CD4-positive, alpha-beta T cell (primary cell): Measurements from ENCODE around the gene UGGT1. TPM values are rescaled to one million over a fixed set of nuclear protein-coding genes. Genes with fewer than 3 reads are reported as not detected.

Experiments used
- ATAC-seq: fragments of 200-7000 bp; cut with Tn5 transposase; one replicate; pipeline ENCODE4 v1.10.0; 2022; ENCODE audit warnings: mild to moderate bottlenecking; ENCODE audit not compliant: poor library complexity
- CTCF ChIA-PET: fragments of 350-600 bp; sonication (Branson Sonifier 250); formaldehyde crosslinking; loops from one replicate; lab custom pipeline; 2021; ENCODE audit warnings: antibody characterized with exemption, inconsistent platforms; lab: Charles Lee
- POLR2A ChIA-PET: fragments of 350-600 bp; sonication (Branson Sonifier 250); formaldehyde crosslinking; loops from one replicate; lab custom pipeline; 2021; ENCODE audit warnings: antibody characterized with exemption, inconsistent platforms; lab: Charles Lee
- DNase-seq, 14 experiments: peaks; one replicate each; pipeline ENCODE4 v3.0.0-alpha.2; 2013 to 2020; ENCODE audit warnings: mixed read lengths in 2 of 14
- H3K27ac ChIP-seq, 2 donors: one replicate each; pipeline versions ENCODE4 v1.5.1 to v1.7.0; 2013; ENCODE audit warnings: low read length in 2 of 2, low read depth in 1 of 2, mild to moderate bottlenecking in 1 of 2
- H3K27me3 ChIP-seq, 2 experiments: 1 replicate in 1 of 2; 2 replicates in 1 of 2; pipeline versions ENCODE4 v1.6.1 to v1.7.0; 2013; ENCODE audit warnings: low read length in 2 of 2, control low read depth in 1 of 2, mild to moderate bottlenecking in 1 of 2, moderate library complexity in 1 of 2; ENCODE audit not compliant: insufficient read depth in 2 of 2, control insufficient read depth in 1 of 2
- H3K36me3 ChIP-seq: one replicate; pipeline ENCODE4 v1.6.1; 2013; ENCODE audit warnings: low read length, control low read depth; ENCODE audit not compliant: insufficient read depth
- H3K4me1 ChIP-seq: one replicate; pipeline ENCODE4 v1.6.1; 2013; ENCODE audit warnings: low read length, control low read depth; ENCODE audit not compliant: insufficient read depth
- H3K4me3 ChIP-seq: one replicate; pipeline ENCODE4 v1.5.1; 2013; ENCODE audit warnings: mild to moderate bottlenecking, low read length, moderate library complexity
- H3K9me3 ChIP-seq, 2 experiments: 1 replicate in 1 of 2; 2 replicates in 1 of 2; pipeline versions ENCODE4 v1.6.1 to v1.7.0; 2013; ENCODE audit warnings: low read length in 2 of 2, mild to moderate bottlenecking in 2 of 2, control low read depth in 1 of 2, moderate library complexity in 1 of 2; ENCODE audit not compliant: control insufficient read depth in 1 of 2, insufficient read depth in 1 of 2
- H3K27ac Mint-ChIP-seq: one replicate; pipeline ENCODE4 v1.8.0; 2020; ENCODE audit warnings: mixed read lengths
- H3K27me3 Mint-ChIP-seq: one replicate; pipeline ENCODE4 v1.8.0; 2021; ENCODE audit warnings: mixed read lengths
- H3K36me3 Mint-ChIP-seq: one replicate; pipeline ENCODE4 v1.8.0; 2021; ENCODE audit warnings: low read depth, mixed read lengths
- H3K4me1 Mint-ChIP-seq: one replicate; pipeline ENCODE4 v1.8.0; 2021; ENCODE audit warnings: low read depth, mixed read lengths
- H3K4me3 Mint-ChIP-seq: one replicate; pipeline ENCODE4 v1.8.0; 2020; ENCODE audit warnings: mild to moderate bottlenecking, mixed read lengths
- H3K9me3 Mint-ChIP-seq: one replicate; pipeline ENCODE4 v1.8.0; 2020; ENCODE audit warnings: mixed read lengths
- CTCF ChIP-seq: fragments of 200-600 bp; IDR thresholded peaks from one replicate; pipeline ENCODE4 v1.8.0; 2022; ENCODE audit warnings: antibody characterized with exemption, mild to moderate bottlenecking
- intact Hi-C, 2 experiments: fragments of 100-400 bp; cut with DNase I in 1 of 2; cut with micrococcal nuclease in 1 of 2; formaldehyde crosslinking; loops; one replicate each; pipeline versions ENCODE4 v1.15.1 to v1.9.0; 2023 to 2025; cut with DNase I, micrococcal nuclease
- total RNA-seq, 174 experiments: library from RNA in 2 of 174; stranded (reverse) in 2 of 174; gene quantifications; one replicate each; pipeline ENCODE4 v1.2.3 and lab custom pipeline; 2021 to 2026

Gene UGGT1
- total RNA-seq, 2 experiments from 2014 or later = 23.5 to 28.4 TPM

- no peak for TF ChIP-seq CTCF
- no peaks in the 10 kb centered on the region for H3K4me1 ChIP-seq
- ChIA-PET POLR2A (no interaction called here), CTCF (no interaction called here)
- no peaks in the 10 kb centered on the region for H3K4me1 Mint-ChIP-seq
- peaks cover 72% of the 10 kb centered on the region for H3K36me3 ChIP-seq
- H3K9me3 ChIP-seq = no peaks in the 10 kb centered on the region
- H3K27ac ChIP-seq = no peak overlapping the region
- H3K27ac Mint-ChIP-seq = no peak overlapping the region
- H3K9me3 Mint-ChIP-seq = no peaks in the 10 kb centered on the region
- H3K27me3 ChIP-seq = no peaks in the 10 kb centered on the region
- H3K36me3 Mint-ChIP-seq = peaks cover 89% of the 10 kb centered on the region
- intact Hi-C loops = no loop called here
- H3K4me3 Mint-ChIP-seq = no peak overlapping the region
- no peaks in the 10 kb centered on the region for H3K27me3 Mint-ChIP-seq
- no peak for DNase-seq
- H3K4me3 ChIP-seq = no peak overlapping the region
- ATAC-seq = no peak
Measured at GRCh38 chr2:128154225-128154624, 63.2 kb downstream of the UGGT1 start.

GRCh38 chr2:128155970-128156369 is 65.0 kb downstream of the UGGT1 start:
- Mint-ChIP-seq H3K4me3 (no peak overlapping the region), H3K27me3 (no peaks in the 10 kb centered on the region), H3K9me3 (no peaks in the 10 kb centered on the region), H3K27ac (no peak overlapping the region), H3K4me1 (no peaks in the 10 kb centered on the region), H3K36me3 (peaks cover 94% of the 10 kb centered on the region)
- Histone ChIP-seq H3K9me3 (no peaks in the 10 kb centered on the region), H3K36me3 (peaks cover 86% of the 10 kb centered on the region), H3K27ac (no peak overlapping the region), H3K4me3 (no peak overlapping the region), H3K27me3 (no peaks in the 10 kb centered on the region), H3K4me1 (no peaks in the 10 kb centered on the region)
- ATAC-seq (no peak), DNase-seq (no peak)
- intact Hi-C loops = no loop called here
- TF ChIP-seq CTCF = no peak
- POLR2A ChIA-PET = no interaction called here
- CTCF ChIA-PET = no interaction called here

- H3K4me3 Mint-ChIP-seq = no peak overlapping the region
- intact Hi-C loops = no loop called here
Measured at GRCh38 chr2:128156812-128157211, 65.8 kb downstream of the UGGT1 start.

More at GRCh38 chr2:128156812-128157211, 65.8 kb downstream of the UGGT1 start:
- ChIA-PET CTCF (no interaction called here), POLR2A (no interaction called here)
- no peak for TF ChIP-seq CTCF
- Mint-ChIP-seq H3K4me1 (no peaks in the 10 kb centered on the region), H3K27me3 (no peaks in the 10 kb centered on the region), H3K36me3 (peaks cover 94% of the 10 kb centered on the region), H3K9me3 (no peaks in the 10 kb centered on the region), H3K27ac (no peak overlapping the region)
- Histone ChIP-seq H3K36me3 (peaks cover 90% of the 10 kb centered on the region), H3K4me1 (no peaks in the 10 kb centered on the region), H3K27ac (no peak overlapping the region), H3K4me3 (no peak overlapping the region), H3K27me3 (no peaks in the 10 kb centered on the region), H3K9me3 (no peaks in the 10 kb centered on the region)
- DNase-seq = no peak
- no peak for ATAC-seq
